ENCODE data around the gene POTEF.
"Not testable (repeated sequence)": the region's sequence is repeated elsewhere in the genome, so short reads cannot be mapped to it uniquely, and the experiment has no call there.

POTEF gene

DNA sequence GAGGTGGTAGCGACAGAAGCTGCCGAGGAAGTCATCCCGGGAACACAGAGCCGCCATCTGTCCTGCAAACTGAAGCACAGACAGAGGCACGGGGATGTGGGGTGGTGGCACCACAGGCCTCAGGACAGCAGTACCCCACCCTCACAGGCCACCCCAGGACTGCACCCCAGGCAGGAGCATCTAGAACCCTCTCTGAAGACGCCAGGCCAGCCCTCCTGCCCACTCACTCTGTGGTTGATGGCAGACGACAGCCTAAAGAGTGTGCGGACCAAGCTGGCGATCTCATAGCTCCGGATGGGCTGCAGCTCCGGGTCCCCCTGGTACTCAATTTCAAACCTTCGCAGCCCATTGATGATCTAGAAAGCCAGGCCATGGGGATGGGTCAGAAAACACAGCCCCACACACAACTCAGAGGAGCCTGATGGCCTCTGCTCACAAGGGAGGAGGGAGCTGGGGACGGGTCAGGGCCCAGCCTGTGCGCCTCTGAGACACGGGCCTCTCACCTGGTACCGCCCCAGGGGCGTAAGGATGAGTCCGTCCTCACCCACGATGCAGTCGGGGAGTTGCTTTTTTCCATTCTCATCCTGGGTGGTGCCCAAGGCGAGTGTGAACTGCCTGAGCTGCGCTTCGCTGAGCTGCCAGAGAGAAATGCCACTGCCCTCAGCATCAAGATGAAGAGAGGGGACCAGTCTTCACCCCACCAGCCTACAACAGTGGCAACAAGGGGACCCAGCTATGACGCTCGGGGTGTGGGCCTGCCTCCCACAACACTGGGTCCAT, 24.0 kb upstream of the POTEF start:
- DNase-seq (ENCODE audit: extremely low read depth in 1 of 2, low read depth in 1 of 2) = no peak

DNA sequence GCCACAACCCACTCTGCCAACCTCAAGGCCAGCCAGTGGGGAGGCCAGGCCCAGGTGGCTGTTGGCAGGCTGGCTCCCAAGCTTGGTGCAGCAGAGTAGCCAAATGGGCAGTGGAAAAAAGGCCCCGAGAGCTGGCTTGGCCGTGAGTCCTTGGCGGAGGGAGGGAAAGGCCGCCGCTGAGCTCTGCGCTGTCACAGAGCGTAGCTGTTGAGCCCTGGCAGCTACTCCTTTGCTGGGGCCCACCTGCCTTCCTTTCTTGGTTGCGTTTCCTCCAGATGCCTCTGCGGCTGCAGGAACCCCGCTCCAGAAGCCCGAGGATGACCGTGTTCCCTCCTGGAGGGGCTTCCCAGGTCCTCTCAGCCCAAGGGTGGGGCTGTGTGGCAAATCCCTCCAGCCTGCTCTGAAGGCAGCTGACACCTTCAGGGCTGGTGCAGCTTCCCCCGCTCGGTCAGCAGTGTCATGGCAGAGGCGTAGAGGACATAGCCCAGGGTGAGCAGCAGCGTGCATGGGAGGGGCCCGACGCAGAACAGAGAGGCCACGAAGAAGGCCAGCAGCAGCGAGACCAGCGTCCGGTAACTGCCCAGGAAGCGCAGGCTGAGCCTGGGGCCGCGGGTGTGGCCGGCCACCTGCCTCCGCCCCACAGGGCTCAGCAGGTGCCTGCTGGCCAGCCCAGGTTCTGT, 23.3 kb upstream of the POTEF start:
- not testable (repeated sequence) for DNase-seq (ENCODE audit: extremely low read depth in 1 of 2, low read depth in 1 of 2)

DNA sequence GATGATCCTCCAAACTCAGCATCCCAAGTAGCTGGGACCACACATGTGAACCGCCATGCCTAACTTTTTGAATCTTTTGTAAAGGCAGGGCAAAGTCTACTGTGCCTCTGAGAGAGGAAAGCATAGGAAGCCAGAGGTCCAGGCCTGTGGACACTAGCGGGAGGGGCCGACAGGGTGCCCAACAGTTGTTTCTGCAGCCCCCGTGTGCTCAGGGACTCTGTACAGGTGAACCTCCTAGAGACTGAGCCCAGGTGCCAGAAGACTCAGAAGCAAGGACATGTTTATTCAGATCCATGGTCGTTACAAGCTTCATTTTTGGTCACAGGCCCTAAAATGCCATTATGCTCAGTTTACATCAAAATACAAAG, 22.1 kb upstream of the POTEF start:
- not testable (repeated sequence) for DNase-seq (ENCODE audit: extremely low read depth in 1 of 2, low read depth in 1 of 2)

GRCh38 chr2:130150181-130151144, 21.4 kb upstream of the POTEF start:
- DNase-seq (ENCODE audit: extremely low read depth in 1 of 2, low read depth in 1 of 2) = no peak

GRCh38 chr2:130148515-130148914, 19.5 kb upstream of the POTEF start:
- DNase-seq (ENCODE audit: extremely low read depth in 1 of 2, low read depth in 1 of 2) = not testable (repeated sequence)

GRCh38 chr2:130145006-130145414, 16.0 kb upstream of the POTEF start, which contains the start of gene CCDC74B:
Gene CCDC74B (minus strand): TSS chr2:130145112. CDS start chr2:130144996, 116 bp downstream.
- DNase-seq (ENCODE audit: extremely low read depth in 1 of 2, low read depth in 1 of 2) = peak; percentile 5 to 36

GRCh38 chr2:130143266-130144039, 14.4 kb upstream of the POTEF start:
- DNase-seq (ENCODE audit: extremely low read depth in 1 of 2, low read depth in 1 of 2) = not testable (repeated sequence)

DNA sequence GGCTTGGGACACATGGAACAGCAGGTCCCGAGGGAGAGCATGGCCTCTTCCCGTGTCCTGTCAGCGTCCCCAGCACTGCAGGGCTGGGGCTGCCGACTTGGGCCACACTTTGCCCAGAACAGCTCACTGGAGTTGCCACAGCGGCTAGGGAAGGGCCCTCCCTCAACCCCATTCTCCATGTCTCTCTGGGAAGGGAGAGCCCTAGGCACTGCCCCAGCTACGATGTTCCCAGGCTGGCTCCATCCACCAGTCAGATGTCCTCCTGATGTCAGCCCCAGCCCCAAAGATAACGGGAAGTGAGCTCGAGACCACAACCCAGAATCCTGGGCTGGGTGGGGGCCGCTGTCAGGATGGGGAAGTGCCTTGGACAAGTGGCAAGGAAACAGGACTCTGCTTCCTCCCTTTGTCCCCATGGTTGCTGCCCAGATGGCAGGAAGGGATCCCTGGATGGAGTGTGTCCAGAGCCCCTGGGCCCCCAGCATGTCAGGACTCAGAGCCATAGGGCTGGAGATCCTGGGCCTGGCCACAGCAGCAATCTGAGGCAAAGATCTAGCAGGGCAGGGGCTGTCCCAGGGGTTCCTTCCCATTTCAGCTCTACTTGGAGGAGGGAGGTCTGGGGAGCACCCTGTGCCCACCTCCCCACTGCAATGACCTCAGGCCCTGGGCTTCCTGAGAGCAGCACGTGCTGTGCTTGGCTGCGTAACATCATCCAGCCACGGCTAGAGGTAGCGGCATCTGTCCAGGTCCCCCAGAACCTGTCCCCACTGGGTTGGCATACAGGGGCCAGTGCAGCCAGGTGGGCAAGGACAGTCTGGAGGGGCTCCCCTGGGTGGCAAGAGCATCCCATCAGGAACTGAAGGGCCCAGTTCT, 13.6 kb upstream of the POTEF start:
- DNase-seq (ENCODE audit: extremely low read depth in 1 of 2, low read depth in 1 of 2) = not testable (repeated sequence)

DNA sequence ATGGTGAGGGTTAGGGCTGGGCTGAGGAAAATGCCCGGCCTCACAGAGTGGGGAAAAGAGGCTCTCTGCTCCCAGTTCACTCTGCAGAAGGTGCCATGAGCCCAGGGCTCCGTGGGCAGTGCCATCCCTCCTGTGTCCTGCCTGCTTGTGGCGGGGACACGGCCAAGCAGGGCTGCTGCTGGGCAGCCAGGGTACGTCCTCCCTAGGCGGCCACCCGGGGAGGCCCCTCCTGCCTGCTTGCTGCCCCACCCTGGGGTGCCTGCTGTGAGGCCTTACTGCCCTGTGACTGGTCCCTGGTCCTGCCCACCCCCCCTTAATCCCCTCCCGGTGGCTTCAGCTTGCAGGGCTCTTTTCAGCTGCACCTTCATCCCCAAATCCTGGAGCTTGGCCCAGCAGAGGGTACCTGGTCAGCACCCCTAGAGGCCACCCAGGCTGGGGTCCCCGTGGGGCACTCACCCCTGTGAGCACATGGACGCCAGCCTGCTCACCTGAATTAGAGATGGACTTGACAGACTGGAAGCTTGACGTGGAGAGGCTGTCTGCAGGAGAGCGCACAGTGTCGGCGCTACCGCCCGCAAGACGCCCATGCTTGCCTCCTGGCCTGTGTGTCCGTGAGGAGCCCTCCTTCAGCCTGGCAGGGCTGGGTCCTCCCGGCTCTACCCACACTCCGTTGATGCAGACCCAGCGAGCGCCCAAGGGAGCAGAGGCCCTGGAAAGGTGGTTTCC, 12.8 kb upstream of the POTEF start:
- not testable (repeated sequence) for DNase-seq (ENCODE audit: extremely low read depth in 1 of 2, low read depth in 1 of 2)

- not testable (repeated sequence) for DNase-seq (ENCODE audit: extremely low read depth in 1 of 2, low read depth in 1 of 2)
Measured at GRCh38 chr2:130141002-130141401, 12.0 kb upstream of the POTEF start.

DNA sequence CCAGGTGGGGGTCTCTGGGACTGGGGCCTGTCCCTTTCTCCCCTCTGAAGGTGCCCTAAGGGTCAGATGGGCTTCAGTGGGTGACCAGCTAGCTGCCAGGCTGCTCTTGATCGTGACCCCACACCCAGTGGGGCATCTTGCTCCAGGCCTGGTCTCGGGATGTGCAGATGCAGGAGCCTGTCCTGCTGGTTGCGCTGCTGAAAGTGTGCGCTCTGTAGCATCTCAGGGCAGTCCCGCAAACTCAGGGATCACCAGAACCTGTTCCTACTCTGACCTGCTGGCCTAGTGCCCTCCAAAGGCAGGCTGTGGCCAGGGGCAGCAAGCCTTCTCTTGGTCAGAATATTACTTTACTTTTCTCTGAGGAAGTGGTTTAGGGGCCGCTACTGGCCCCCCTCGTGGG, 11.5 kb upstream of the POTEF start:
- not testable (repeated sequence) for DNase-seq (ENCODE audit: extremely low read depth in 1 of 2, low read depth in 1 of 2)

DNA sequence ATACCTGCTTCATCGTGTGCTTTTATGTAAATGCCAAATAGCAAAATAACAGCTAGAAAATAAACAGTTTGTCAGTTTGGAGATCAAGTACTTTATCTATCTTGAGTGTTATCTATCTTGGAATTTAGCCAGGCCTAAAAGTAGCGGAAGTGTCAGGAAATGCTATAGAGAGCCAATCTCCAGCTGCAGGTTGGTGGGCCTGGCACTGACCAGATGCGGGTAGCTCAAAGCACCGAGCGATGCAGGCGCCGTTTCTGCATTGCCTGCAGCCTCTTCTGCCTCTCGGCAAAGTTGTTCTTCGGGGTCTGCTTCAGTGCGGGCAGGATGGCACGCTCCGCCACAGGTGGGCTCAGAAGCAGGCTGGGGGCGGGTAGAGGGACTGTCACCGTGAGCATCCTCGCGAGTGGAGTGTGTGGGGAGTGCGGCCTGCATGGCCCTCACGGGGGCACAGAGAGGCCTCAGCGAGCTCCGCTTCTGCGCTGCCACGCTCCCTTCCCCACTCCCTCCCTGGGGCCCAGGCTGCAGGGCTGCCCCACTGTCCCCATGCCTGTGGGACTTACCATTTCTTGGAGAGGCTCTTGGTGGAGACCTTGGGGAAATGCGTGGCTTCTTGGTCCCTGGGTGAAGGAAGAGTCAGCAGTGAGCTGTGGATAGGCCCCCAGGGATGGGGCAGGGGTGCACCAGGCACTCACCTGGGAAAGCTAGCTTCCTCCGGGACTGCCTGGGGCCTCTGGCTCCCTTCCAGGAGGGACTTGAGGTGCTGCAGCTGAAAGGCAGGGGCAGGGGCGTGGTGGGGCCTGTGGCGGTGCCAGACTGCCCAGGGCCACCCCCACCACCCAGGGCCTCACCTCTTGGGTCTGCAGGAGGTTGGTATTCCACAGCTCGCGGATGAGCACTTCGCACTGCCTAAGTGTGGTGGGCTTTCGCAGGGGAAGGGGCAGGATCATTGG, 10.6 kb upstream of the POTEF start:
- DNase-seq (ENCODE audit: extremely low read depth in 1 of 2, low read depth in 1 of 2) = not testable (repeated sequence)

DNA sequence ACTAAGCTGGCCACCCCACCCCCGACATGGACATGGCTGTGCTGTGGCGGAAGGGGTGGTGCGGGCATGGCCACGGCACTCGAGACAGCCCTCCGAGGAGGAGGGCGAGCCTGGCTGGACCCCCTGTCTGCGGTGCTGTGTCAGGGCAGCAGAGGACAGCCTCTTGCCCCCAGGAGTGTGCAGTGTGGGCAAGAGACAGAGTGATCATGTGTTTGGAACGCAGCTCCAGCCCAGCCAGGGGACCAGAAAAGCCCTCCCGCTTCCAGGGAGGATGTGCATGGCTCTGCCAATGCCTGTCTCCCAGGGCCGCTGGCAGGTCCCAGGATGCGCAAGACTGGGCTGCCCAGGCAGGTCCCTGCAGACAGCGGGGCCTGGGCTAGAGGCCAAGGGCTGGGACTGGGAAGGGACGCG, 9.8 kb upstream of the POTEF start:
- not testable (repeated sequence) for DNase-seq (ENCODE audit: extremely low read depth in 1 of 2, low read depth in 1 of 2)

DNA sequence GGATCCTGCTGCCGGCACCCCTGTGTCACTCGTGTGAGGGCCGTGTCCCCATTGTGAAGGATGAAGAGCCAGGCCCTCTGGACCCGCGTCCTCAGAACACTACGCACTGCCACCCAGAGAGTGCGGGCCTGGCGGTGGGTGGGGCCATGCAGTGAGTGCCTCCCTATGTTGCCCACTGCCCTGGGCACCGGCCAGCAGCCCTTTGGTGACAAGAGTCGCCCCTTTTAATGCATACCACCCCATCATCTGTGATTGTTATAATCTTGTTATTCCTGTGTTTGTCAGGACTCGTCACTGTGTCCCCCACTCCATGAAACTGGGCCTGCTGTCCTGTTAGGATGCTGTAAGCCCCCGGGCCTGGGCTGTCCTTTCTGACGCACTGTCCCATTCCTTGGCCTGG, 9.3 kb upstream of the POTEF start:
- DNase-seq (ENCODE audit: extremely low read depth in 1 of 2, low read depth in 1 of 2) = not testable (repeated sequence)

- DNase-seq (ENCODE audit: extremely low read depth in 1 of 2, low read depth in 1 of 2) = not testable (repeated sequence)
Measured at GRCh38 chr2:130137118-130137517, 8.1 kb upstream of the POTEF start.

GRCh38 chr2:130136546-130136945, 7.5 kb upstream of the POTEF start:
- DNase-seq (ENCODE audit: extremely low read depth in 1 of 2, low read depth in 1 of 2) = not testable (repeated sequence)

- no peak for DNase-seq (ENCODE audit: extremely low read depth in 1 of 2, low read depth in 1 of 2)
Measured at GRCh38 chr2:130135692-130136541, 6.9 kb upstream of the POTEF start.
